Measurements from ENCODE around the gene RNF224. TPM values are rescaled to one million over a fixed set of nuclear protein-coding genes. Genes with fewer than 3 reads are reported as not detected.

RNF224 gene
- polyA plus RNA-seq (2013), result 0.49 TPM

GRCh38 chr9:137227054-137227852, at the start of gene RNF224:
RNF224 (plus strand) TSS chr9:137227502; CDS start chr9:137228336, 834 bp downstream.
- POLR2A ChIA-PET, result interaction anchor here (0.6 to 1.0 kb wide), 2 partner anchors 9 to 12 kb away, joined by 3 to 5 read pairs; no protein-coding TSS in a partner anchor
- DNase-seq, result peak; percentile 77 to 88 (median 83)
- Histone ChIP-seq H3K4me1 (ENCODE audit: control extremely low read depth in 1 of 4, control insufficient read depth in 4 of 4, insufficient read depth in 4 of 4, low read length in 3 of 4) (peaks cover 2 to 25% (median 22%) of the 10 kb centered on the region in 4 experiments), H3K9me3 (ENCODE audit: control extremely low read depth in 1 of 5, control insufficient read depth in 4 of 5, insufficient read depth in 2 of 5, low read depth in 1 of 5, low read length in 4 of 5) (no peaks in the 10 kb centered on the region), H3K36me3 (ENCODE audit: control insufficient read depth in 4 of 4, insufficient read depth in 4 of 4, low read length in 3 of 4) (no peaks in the 10 kb centered on the region), H3K27ac (ENCODE audit: insufficient read depth in 1 of 2, low read depth in 1 of 2, low read length in 2 of 2, poor library complexity in 1 of 2, severe bottlenecking in 2 of 2) (no peak within 1 kb of the TSS), H3K27me3 (replicated peaks in 2 of 5; ENCODE audit: control insufficient read depth in 4 of 5, insufficient read depth in 5 of 5, low read length in 4 of 5) (peaks cover 0 to 35% (median 0%) of the 10 kb centered on the region in 5 experiments), H3K4me3 (ENCODE audit: control insufficient read depth in 1 of 7, extremely low read depth in 1 of 7, insufficient read depth in 4 of 7, low read depth in 2 of 7, low read length in 6 of 7) (no peak within 1 kb of the TSS)
- 38% methylated on average over 21 of the region's 25 CpGs for WGBS (ENCODE audit: insufficient coverage)
- CTCF ChIA-PET, result interaction anchor here (0.7 to 6.3 kb wide), 26 partner anchors 9 to 174 kb away, joined by 3 to 46 read pairs (median 4); partner anchors contain the start of genes ANAPC2, NDOR1, SSNA1 and TMEM203

DNA sequence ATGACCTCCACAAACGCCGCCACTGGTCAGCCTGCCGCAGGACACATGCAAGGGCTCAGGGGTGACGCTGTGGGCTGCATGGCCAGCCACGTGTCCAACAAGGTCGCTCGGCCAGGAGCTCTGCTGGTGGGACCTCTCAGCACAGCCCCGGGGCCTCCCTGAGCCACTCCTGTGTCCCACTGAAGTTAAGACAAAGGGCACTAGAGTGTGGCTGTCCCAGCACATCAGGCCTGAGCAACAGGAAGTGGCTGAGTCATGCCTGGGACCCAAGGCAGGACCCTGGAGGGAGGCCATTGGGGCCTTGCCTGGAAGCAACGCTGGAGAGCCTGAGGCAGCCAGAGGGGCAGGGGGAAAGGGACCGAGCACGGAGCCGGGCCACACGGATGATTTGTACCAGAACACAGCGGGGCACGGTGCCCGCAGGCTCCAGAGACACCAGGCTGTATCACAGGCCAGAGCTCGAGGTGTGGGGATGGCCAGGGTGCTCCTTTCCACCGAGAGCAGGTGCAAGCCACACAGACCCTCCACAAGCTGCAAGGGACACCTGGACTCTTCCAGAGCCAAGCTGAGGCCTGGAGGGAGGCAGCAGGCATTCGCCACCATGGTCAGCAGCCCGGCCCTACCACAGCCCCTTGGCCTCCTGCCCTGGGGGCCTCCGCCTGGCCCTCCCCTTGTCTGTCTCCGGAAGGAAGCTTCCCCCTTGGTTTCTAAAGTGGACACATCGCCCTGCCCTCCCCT, 48.9 kb upstream of the RNF224 start:
- 94% methylated on average over 18 of the region's 23 CpGs for WGBS (ENCODE audit: insufficient coverage)
- Histone ChIP-seq H3K36me3 (ENCODE audit: control insufficient read depth in 4 of 4, insufficient read depth in 4 of 4, low read length in 3 of 4) (peaks cover 0 to 53% (median 36%) of the 10 kb centered on the region in 4 experiments), H3K9me3 (ENCODE audit: control extremely low read depth in 1 of 5, control insufficient read depth in 4 of 5, insufficient read depth in 2 of 5, low read depth in 1 of 5, low read length in 4 of 5) (no peaks in the 10 kb centered on the region), H3K27ac (ENCODE audit: insufficient read depth in 1 of 2, low read depth in 1 of 2, low read length in 2 of 2, poor library complexity in 1 of 2, severe bottlenecking in 2 of 2) (no peak overlapping the region), H3K4me3 (ENCODE audit: control insufficient read depth in 1 of 7, extremely low read depth in 1 of 7, insufficient read depth in 4 of 7, low read depth in 2 of 7, low read length in 6 of 7) (no peak overlapping the region), H3K4me1 (ENCODE audit: control extremely low read depth in 1 of 4, control insufficient read depth in 4 of 4, insufficient read depth in 4 of 4, low read length in 3 of 4) (peaks cover 0 to 14% (median 10%) of the 10 kb centered on the region in 4 experiments), H3K27me3 (replicated peaks in 2 of 5; ENCODE audit: control insufficient read depth in 4 of 5, insufficient read depth in 5 of 5, low read length in 4 of 5) (no peaks in the 10 kb centered on the region)
- ChIA-PET POLR2A (no interaction called here), CTCF (interaction anchor here (1.1 to 5.0 kb wide), 3 partner anchors 10 to 48 kb away, joined by 3 to 33 read pairs (median 4); partner anchors contain the start of genes ANAPC2, CYSRT1 and SSNA1)
- DNase-seq, result no peak

GRCh38 chr9:137178939-137179630, 48.2 kb upstream of the RNF224 start:
- Histone ChIP-seq H3K27ac (ENCODE audit: insufficient read depth in 1 of 2, low read depth in 1 of 2, low read length in 2 of 2, poor library complexity in 1 of 2, severe bottlenecking in 2 of 2) (no peak overlapping the region), H3K27me3 (replicated peaks in 2 of 5; ENCODE audit: control insufficient read depth in 4 of 5, insufficient read depth in 5 of 5, low read length in 4 of 5) (no peaks in the 10 kb centered on the region), H3K4me3 (ENCODE audit: control insufficient read depth in 1 of 7, extremely low read depth in 1 of 7, insufficient read depth in 4 of 7, low read depth in 2 of 7, low read length in 6 of 7) (no peak overlapping the region), H3K4me1 (ENCODE audit: control extremely low read depth in 1 of 4, control insufficient read depth in 4 of 4, insufficient read depth in 4 of 4, low read length in 3 of 4) (peaks cover 0 to 8% (median 6%) of the 10 kb centered on the region in 4 experiments), H3K9me3 (ENCODE audit: control extremely low read depth in 1 of 5, control insufficient read depth in 4 of 5, insufficient read depth in 2 of 5, low read depth in 1 of 5, low read length in 4 of 5) (no peaks in the 10 kb centered on the region), H3K36me3 (ENCODE audit: control insufficient read depth in 4 of 4, insufficient read depth in 4 of 4, low read length in 3 of 4) (peaks cover 0 to 60% (median 42%) of the 10 kb centered on the region in 4 experiments)
- POLR2A ChIA-PET, result no interaction called here
- 94% methylated on average over 11 of the region's 19 CpGs for WGBS (ENCODE audit: insufficient coverage)
- CTCF ChIA-PET, result interaction anchor here (1.1 to 5.0 kb wide), 3 partner anchors 10 to 49 kb away, joined by 3 to 33 read pairs (median 4); partner anchors contain the start of genes ANAPC2, CYSRT1 and SSNA1
- DNase-seq, result no peak

- H3K27me3 ChIP-seq (replicated peaks in 2 of 5; ENCODE audit: control insufficient read depth in 4 of 5, insufficient read depth in 5 of 5, low read length in 4 of 5), result no peaks in the 10 kb centered on the region
- ChIA-PET POLR2A (no interaction called here), CTCF (interaction anchor here (1.1 to 1.4 kb wide), 2 partner anchors 9 to 49 kb away, joined by 3 to 4 read pairs; partner anchors contain the start of genes ANAPC2 and SSNA1)
- no peak overlapping the region for H3K4me3 ChIP-seq (ENCODE audit: control insufficient read depth in 1 of 7, extremely low read depth in 1 of 7, insufficient read depth in 4 of 7, low read depth in 2 of 7, low read length in 6 of 7)
- 92% methylated on average over 15 of the region's 17 CpGs for WGBS (ENCODE audit: insufficient coverage)
- peaks cover 0 to 67% (median 46%) of the 10 kb centered on the region in 4 experiments for H3K36me3 ChIP-seq (ENCODE audit: control insufficient read depth in 4 of 4, insufficient read depth in 4 of 4, low read length in 3 of 4)
- H3K9me3 ChIP-seq (ENCODE audit: control extremely low read depth in 1 of 5, control insufficient read depth in 4 of 5, insufficient read depth in 2 of 5, low read depth in 1 of 5, low read length in 4 of 5), result no peaks in the 10 kb centered on the region
- H3K27ac ChIP-seq (ENCODE audit: insufficient read depth in 1 of 2, low read depth in 1 of 2, low read length in 2 of 2, poor library complexity in 1 of 2, severe bottlenecking in 2 of 2), result no peak overlapping the region
- DNase-seq, result no peak
- H3K4me1 ChIP-seq (ENCODE audit: control extremely low read depth in 1 of 4, control insufficient read depth in 4 of 4, insufficient read depth in 4 of 4, low read length in 3 of 4), result peaks cover 0 to 6% (median 5%) of the 10 kb centered on the region in 4 experiments
Measured at GRCh38 chr9:137179761-137180160, 47.5 kb upstream of the RNF224 start.

DNA sequence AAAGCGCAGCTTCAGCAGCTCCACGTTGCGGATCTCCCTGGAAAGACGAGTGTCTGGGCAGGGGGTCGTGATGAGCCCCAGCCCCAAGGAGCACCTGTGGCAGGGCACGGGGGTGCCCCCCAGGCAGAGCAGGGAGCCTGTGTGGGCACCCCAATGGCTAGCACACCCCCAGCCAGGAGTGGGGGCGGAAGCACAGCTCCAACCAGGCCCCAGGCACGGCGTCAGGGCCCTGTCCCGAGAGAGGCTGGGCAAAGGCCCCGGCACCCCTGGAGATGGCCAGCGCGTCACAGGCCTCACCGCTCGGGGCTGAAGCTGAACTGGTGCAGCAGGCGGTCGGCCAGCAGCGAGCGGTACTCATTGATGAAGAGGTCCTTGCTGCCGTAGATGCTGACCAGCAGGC, 46.8 kb upstream of the RNF224 start:
- DNase-seq, result no peak
- Histone ChIP-seq H3K4me3 (ENCODE audit: control insufficient read depth in 1 of 7, extremely low read depth in 1 of 7, insufficient read depth in 4 of 7, low read depth in 2 of 7, low read length in 6 of 7) (no peak overlapping the region), H3K27me3 (replicated peaks in 2 of 5; ENCODE audit: control insufficient read depth in 4 of 5, insufficient read depth in 5 of 5, low read length in 4 of 5) (no peaks in the 10 kb centered on the region), H3K4me1 (ENCODE audit: control extremely low read depth in 1 of 4, control insufficient read depth in 4 of 4, insufficient read depth in 4 of 4, low read length in 3 of 4) (peaks cover 0 to 6% (median under 1%) of the 10 kb centered on the region in 4 experiments), H3K36me3 (ENCODE audit: control insufficient read depth in 4 of 4, insufficient read depth in 4 of 4, low read length in 3 of 4) (peaks cover 0 to 74% (median 49%) of the 10 kb centered on the region in 4 experiments), H3K9me3 (ENCODE audit: control extremely low read depth in 1 of 5, control insufficient read depth in 4 of 5, insufficient read depth in 2 of 5, low read depth in 1 of 5, low read length in 4 of 5) (no peaks in the 10 kb centered on the region), H3K27ac (ENCODE audit: insufficient read depth in 1 of 2, low read depth in 1 of 2, low read length in 2 of 2, poor library complexity in 1 of 2, severe bottlenecking in 2 of 2) (no peak overlapping the region)
- POLR2A ChIA-PET, result no interaction called here
- CTCF ChIA-PET, result interaction anchor here (1.4 kb wide), 1 partner anchor 8 kb away, joined by 4 read pairs; the partner anchor contains the start of genes ANAPC2 and SSNA1
- WGBS (ENCODE audit: insufficient coverage), result 98% methylated on average over 20 of the region's 20 CpGs

DNA sequence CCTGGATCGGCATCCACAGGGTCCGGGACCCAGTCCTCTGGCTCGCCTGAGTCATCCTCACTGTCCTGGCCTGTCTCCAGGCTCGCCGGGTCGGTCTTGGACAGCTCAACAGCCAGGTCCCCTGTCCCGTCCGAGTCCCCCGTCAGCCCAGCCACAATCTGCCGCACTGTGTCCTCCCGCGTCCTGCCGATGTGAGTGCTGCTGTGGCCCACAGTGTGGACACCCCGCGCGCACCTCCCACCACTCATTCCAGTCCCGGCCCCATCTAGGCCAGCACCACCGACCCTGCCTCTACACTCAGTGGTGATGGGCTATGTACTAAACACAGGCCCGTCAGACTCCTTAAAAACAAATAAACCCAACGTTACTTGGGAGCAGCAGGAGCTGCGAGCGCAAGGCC, 45.6 kb upstream of the RNF224 start:
- ChIA-PET POLR2A (no interaction called here), CTCF (no interaction called here)
- peaks cover 0 to 86% (median 59%) of the 10 kb centered on the region in 4 experiments for H3K36me3 ChIP-seq (ENCODE audit: control insufficient read depth in 4 of 4, insufficient read depth in 4 of 4, low read length in 3 of 4)
- H3K27me3 ChIP-seq (replicated peaks in 2 of 5; ENCODE audit: control insufficient read depth in 4 of 5, insufficient read depth in 5 of 5, low read length in 4 of 5), result no peaks in the 10 kb centered on the region
- peaks cover 0 to 11% (median 4%) of the 10 kb centered on the region in 4 experiments for H3K4me1 ChIP-seq (ENCODE audit: control extremely low read depth in 1 of 4, control insufficient read depth in 4 of 4, insufficient read depth in 4 of 4, low read length in 3 of 4)
- no peak overlapping the region for H3K27ac ChIP-seq (ENCODE audit: insufficient read depth in 1 of 2, low read depth in 1 of 2, low read length in 2 of 2, poor library complexity in 1 of 2, severe bottlenecking in 2 of 2)
- no peak for DNase-seq
- no peak overlapping the region for H3K4me3 ChIP-seq (ENCODE audit: control insufficient read depth in 1 of 7, extremely low read depth in 1 of 7, insufficient read depth in 4 of 7, low read depth in 2 of 7, low read length in 6 of 7)
- 92% methylated on average over 20 of the region's 22 CpGs for WGBS (ENCODE audit: insufficient coverage)
- no peaks in the 10 kb centered on the region for H3K9me3 ChIP-seq (ENCODE audit: control extremely low read depth in 1 of 5, control insufficient read depth in 4 of 5, insufficient read depth in 2 of 5, low read depth in 1 of 5, low read length in 4 of 5)

Data from common myeloid progenitor, CD34-positive (primary cell).